ENCODE measurements around the gene C11orf97. TPM values are rescaled to one million over a fixed set of nuclear protein-coding genes. Genes with fewer than 3 reads are reported as not detected.
"Not testable (repeated sequence)": the region's sequence is repeated elsewhere in the genome, so short reads cannot be mapped to it uniquely, and the experiment has no call there.

C11orf97 gene
- total RNA-seq, 1 donor from 2014 or later, result not detected

- H3K27me3 ChIP-seq (ENCODE audit: low read depth), result no peaks in the 10 kb centered on the region
- no peaks in the 10 kb centered on the region for H3K4me1 ChIP-seq
- H3K4me3 ChIP-seq, result no peak overlapping the region
- DNase-seq, result no peak
- intact Hi-C loops (cut with micrococcal nuclease), result loop anchor here (10.0 kb wide), 1 partner anchor 610 kb away; no protein-coding TSS in a partner anchor
- no peaks in the 10 kb centered on the region for H3K9me3 ChIP-seq (replicated peaks)
- TF ChIP-seq CTCF (IDR thresholded peaks at IDR 0.05; ENCODE audit: borderline replicate concordance), result peak; percentile 79
- peaks cover 18% of the 10 kb centered on the region for H3K36me3 ChIP-seq
- H3K27ac ChIP-seq (replicated peaks), result no peak overlapping the region
Observed at GRCh38 chr11:94504689-94505293, 7.5 kb upstream of the C11orf97 start.

- H3K9me3 ChIP-seq (replicated peaks); H3K27ac ChIP-seq (replicated peaks); DNase-seq; H3K36me3 ChIP-seq; H3K4me3 ChIP-seq; H3K27me3 ChIP-seq (ENCODE audit: low read depth); H3K4me1 ChIP-seq: not testable (repeated sequence)
- intact Hi-C loops (cut with micrococcal nuclease), result loop anchor here (10.0 kb wide), 1 partner anchor 612 kb away; no protein-coding TSS in a partner anchor
Observed at GRCh38 chr11:94506513-94506912, 5.7 kb upstream of the C11orf97 start.

DNA sequence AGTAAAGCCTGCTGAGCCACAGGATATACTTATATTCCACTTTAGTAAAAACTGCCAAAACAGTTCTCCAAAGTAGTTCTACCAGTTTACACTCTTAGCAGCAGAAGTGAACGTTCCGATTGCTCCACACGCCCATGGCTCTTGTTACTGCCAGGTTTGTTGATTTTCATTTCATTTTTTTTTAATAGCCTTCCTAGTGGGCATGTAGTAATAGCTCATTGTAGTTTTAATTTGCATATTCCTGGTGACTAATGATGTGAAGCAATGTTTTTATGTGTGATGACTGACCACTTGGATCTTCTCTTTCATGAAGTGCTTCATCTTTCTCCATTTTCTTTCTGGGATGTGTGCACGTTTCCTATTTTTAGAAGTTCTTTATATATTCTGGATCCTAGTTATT lies 4.8 kb upstream of the C11orf97 start:
- Histone ChIP-seq H3K4me3 (no peak overlapping the region), H3K36me3 (no peaks in the 10 kb centered on the region), H3K27me3 (ENCODE audit: low read depth) (peaks cover 10% of the 10 kb centered on the region), H3K9me3 (replicated peaks) (no peaks in the 10 kb centered on the region), H3K4me1 (peaks cover 7% of the 10 kb centered on the region), H3K27ac (replicated peaks) (no peak overlapping the region)
- no peak for DNase-seq
- intact Hi-C loops (cut with micrococcal nuclease), result loop anchor here (10.0 kb wide), 1 partner anchor 613 kb away; no protein-coding TSS in a partner anchor
- TF ChIP-seq CTCF (IDR thresholded peaks at IDR 0.05; ENCODE audit: borderline replicate concordance), result no peak

GRCh38 chr11:94513091-94513490 lies 830 bp downstream of the C11orf97 start:
- no peak overlapping the region for H3K27ac ChIP-seq (replicated peaks)
- intact Hi-C loops (cut with micrococcal nuclease), result no loop called here
- H3K27me3 ChIP-seq (ENCODE audit: low read depth), result peaks cover 26% of the 10 kb centered on the region
- H3K9me3 ChIP-seq (replicated peaks), result no peaks in the 10 kb centered on the region
- TF ChIP-seq CTCF (IDR thresholded peaks at IDR 0.05; ENCODE audit: borderline replicate concordance), result no peak
- peaks cover 12% of the 10 kb centered on the region for H3K4me1 ChIP-seq
- H3K36me3 ChIP-seq, result no peaks in the 10 kb centered on the region
- no peak overlapping the region for H3K4me3 ChIP-seq
- DNase-seq, result no peak

DNA sequence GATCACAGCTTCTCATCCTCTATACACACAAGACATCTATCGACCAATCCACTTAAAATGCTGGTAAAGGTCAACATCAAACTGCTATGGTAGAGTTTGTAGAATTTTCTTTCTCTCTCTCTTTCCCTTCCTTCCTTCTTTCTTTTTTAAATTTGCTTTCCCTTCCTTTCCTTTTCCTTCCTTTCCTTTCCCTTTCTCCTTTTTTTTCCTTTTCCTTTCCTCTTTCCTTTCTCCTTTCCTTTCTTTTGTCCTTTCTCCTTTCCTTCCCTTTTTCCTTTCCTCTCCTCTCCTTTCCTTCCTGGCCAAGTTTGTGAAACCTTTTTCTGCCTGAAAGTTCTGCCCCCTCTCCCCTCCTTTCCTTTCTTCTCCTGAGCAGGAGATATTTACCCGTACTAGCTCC lies 3.1 kb downstream of the C11orf97 start:
- peaks cover 16% of the 10 kb centered on the region for H3K4me1 ChIP-seq
- H3K27me3 ChIP-seq (ENCODE audit: low read depth), result peaks cover 26% of the 10 kb centered on the region
- no peak overlapping the region for H3K27ac ChIP-seq (replicated peaks)
- intact Hi-C loops (cut with micrococcal nuclease), result no loop called here
- no peak for TF ChIP-seq CTCF (IDR thresholded peaks at IDR 0.05; ENCODE audit: borderline replicate concordance)
- H3K4me3 ChIP-seq, result no peak overlapping the region
- no peaks in the 10 kb centered on the region for H3K36me3 ChIP-seq
- DNase-seq, result no peak
- no peaks in the 10 kb centered on the region for H3K9me3 ChIP-seq (replicated peaks)

DNA sequence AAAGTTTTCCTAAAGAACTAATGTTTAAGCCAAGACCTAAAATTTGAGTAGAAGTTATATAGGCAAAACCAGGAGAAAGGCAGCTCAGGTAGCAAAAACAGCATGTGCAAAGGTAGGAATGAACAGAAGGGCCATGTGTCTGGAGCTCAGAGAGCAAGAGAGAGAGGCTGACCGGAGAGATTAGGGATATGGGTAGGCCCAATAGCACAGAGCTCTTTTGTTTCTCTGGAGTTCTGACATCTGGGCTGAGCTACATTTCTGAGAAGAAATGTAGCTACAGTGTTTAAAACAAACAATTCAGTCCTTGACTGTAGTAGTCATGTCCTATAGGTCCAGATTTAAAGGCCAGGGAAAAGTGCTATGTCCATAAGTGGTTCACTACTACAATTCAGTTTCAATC lies 4.5 kb downstream of the C11orf97 start:
- intact Hi-C loops (cut with micrococcal nuclease), result no loop called here
- H3K4me3 ChIP-seq, result no peak overlapping the region
- peaks cover 22% of the 10 kb centered on the region for H3K27me3 ChIP-seq (ENCODE audit: low read depth)
- H3K4me1 ChIP-seq, result peaks cover 16% of the 10 kb centered on the region
- H3K27ac ChIP-seq (replicated peaks), result no peak overlapping the region
- H3K36me3 ChIP-seq, result no peaks in the 10 kb centered on the region
- no peak for DNase-seq
- no peaks in the 10 kb centered on the region for H3K9me3 ChIP-seq (replicated peaks)
- no peak for TF ChIP-seq CTCF (IDR thresholded peaks at IDR 0.05; ENCODE audit: borderline replicate concordance)

Data from left ventricle myocardium inferior (tissue), 1 donor.